PC-3 (cell line): Measurements from ENCODE around the gene SLIT1. TPM values are rescaled to one million over a fixed set of nuclear protein-coding genes. Genes with fewer than 3 reads are reported as not detected.

Experiments
- ATAC-seq: fragments of 200-7000 bp; cut with Tn5 transposase; 2 replicates; pipeline ENCODE4 v1.9.1; 2020; ENCODE audit warnings: mild to moderate bottlenecking, moderate library complexity
- BruUV-seq: library from RNA; stranded (reverse); fragments of 400-500 nt; replicated peaks from 2 replicates; lab custom pipeline; 2021; lab: Mats Ljungman, UMichigan
- CTCF ChIA-PET: fragments of 300-600 bp; sonication (Branson Sonifier 250); formaldehyde crosslinking; loops from one replicate; lab custom pipeline; 2022; ENCODE audit warnings: antibody characterized with exemption; lab: Charles Lee
- POLR2A ChIA-PET: fragments of 300-600 bp; sonication (Branson Sonifier 250); formaldehyde crosslinking; loops from one replicate; lab custom pipeline; 2022; ENCODE audit warnings: antibody characterized with exemption; ENCODE audit not compliant: unreplicated experiment; lab: Charles Lee
- DNase-seq: peaks from one replicate; pipeline ENCODE4 v3.0.0-alpha.2; 2015
- H2AFZ ChIP-seq: fragments of 300-600 bp; sonication (generic); 2 replicates; pipeline ENCODE4 v1.6.0; 2016; ENCODE audit warnings: antibody characterized with exemption, low read length
- H3F3A ChIP-seq: fragments of 300-600 bp; sonication (generic); one replicate; pipeline ENCODE4 v1.6.0; 2017; ENCODE audit warnings: antibody characterized with exemption, low read length, control low read depth, mild to moderate bottlenecking; ENCODE audit not compliant: unreplicated experiment
- H3K27ac ChIP-seq: fragments of 300-600 bp; sonication (generic); 2 replicates; pipeline ENCODE4 v1.5.1; 2016; ENCODE audit warnings: mild to moderate bottlenecking, low read length
- H3K27me3 ChIP-seq: fragments of 300-600 bp; sonication (generic); 2 replicates; pipeline ENCODE4 v1.6.1; 2016; ENCODE audit warnings: low read length, mixed read lengths
- H3K36me3 ChIP-seq: fragments of 300-600 bp; sonication (generic); 2 replicates; pipeline ENCODE4 v1.6.1; 2016; ENCODE audit warnings: low read depth, mixed run types, low read length, mixed read lengths
- H3K4me1 ChIP-seq: fragments of 300-600 bp; sonication (generic); 2 replicates; pipeline ENCODE4 v1.5.1; 2016; ENCODE audit warnings: low read length; ENCODE audit not compliant: insufficient read depth
- H3K4me2 ChIP-seq: fragments of 300-600 bp; sonication (generic); 2 replicates; pipeline ENCODE4 v1.6.0; 2016; ENCODE audit warnings: low read length
- H3K4me3 ChIP-seq: fragments of 300-600 bp; sonication (generic); 2 replicates; pipeline ENCODE4 v1.5.1; 2016; ENCODE audit warnings: mild to moderate bottlenecking, low read length, mixed read lengths
- H3K79me2 ChIP-seq: fragments of 300-600 bp; sonication (generic); 2 replicates; pipeline ENCODE4 v1.6.1; 2017; ENCODE audit warnings: low read length, mixed read lengths
- H3K9ac ChIP-seq: fragments of 300-600 bp; sonication (generic); 2 replicates; pipeline ENCODE4 v1.6.0; 2016; ENCODE audit warnings: mild to moderate bottlenecking, low read length
- H3K9me2 ChIP-seq: fragments of 300-600 bp; sonication (generic); replicated peaks from 2 replicates; pipeline ENCODE4 v1.6.1; 2016; ENCODE audit warnings: mixed run types, low read length, mixed read lengths
- H3K9me3 ChIP-seq: fragments of 300-600 bp; sonication (generic); 2 replicates; pipeline ENCODE4 v1.6.1; 2016; ENCODE audit warnings: low read length, mixed read lengths
- H4K20me1 ChIP-seq: fragments of 300-600 bp; sonication (generic); 2 replicates; pipeline ENCODE4 v1.6.1; 2016; ENCODE audit warnings: low read length, mixed read lengths
- CTCF ChIP-seq: fragments of 300-600 bp; sonication (generic); conservative IDR thresholded peaks from 2 replicates; pipeline ENCODE4 v1.5.1; 2017; ENCODE audit warnings: antibody characterized with exemption, low read depth, mild to moderate bottlenecking, low read length
- EZH2 ChIP-seq: fragments of 300-600 bp; sonication (generic); IDR thresholded peaks from one replicate; pipeline ENCODE4 v1.6.1; 2017; ENCODE audit warnings: antibody characterized with exemption, mild to moderate bottlenecking, low read length; ENCODE audit not compliant: unreplicated experiment
- EZH2phosphoT487 ChIP-seq: fragments of 300-600 bp; sonication (generic); IDR thresholded peaks from 2 replicates; pipeline ENCODE4 v1.6.1; 2018; ENCODE audit warnings: mild to moderate bottlenecking, antibody characterized with exemption, low read length, borderline replicate concordance
- intact Hi-C: fragments of 100-400 bp; cut with micrococcal nuclease; formaldehyde crosslinking; loops from 2 replicates; pipeline ENCODE4 v1.9.0; 2023
- total RNA-seq: library from RNA; depleted of rRNA; stranded (reverse); fragments of >200 nt; gene quantifications from 2 replicates; pipeline ENCODE4 v1.2.3, GENCODE V29; 2014

Gene SLIT1
- total RNA-seq, 1 experiment from 2014 or later, result not detected

- CTCF ChIA-PET, result no interaction called here
- intact Hi-C loops, result no loop called here
These were observed 21.8 kb downstream of the SLIT1 start for GRCh38 chr10:97163781-97164501.

GRCh38 chr10:97163181-97163580 is 22.6 kb downstream of the SLIT1 start:
- TF ChIP-seq EZH2phosphoT487 (no peak), CTCF (no peak), EZH2 (no peak)
- Histone ChIP-seq H3K27ac (no peak overlapping the region), H3K9ac (no peak overlapping the region), H3K4me3 (no peak overlapping the region), H3K27me3 (no peaks in the 10 kb centered on the region), H4K20me1 (no peaks in the 10 kb centered on the region), H2AFZ (no peak overlapping the region), H3F3A (no peaks in the 10 kb centered on the region), H3K36me3 (no peaks in the 10 kb centered on the region), H3K4me2 (no peak overlapping the region), H3K4me1 (no peaks in the 10 kb centered on the region), H3K9me2 (no peaks in the 10 kb centered on the region), H3K79me2 (no peaks in the 10 kb centered on the region), H3K9me3 (no peaks in the 10 kb centered on the region)
- BruUV-seq, result no TSS peak
- no peak for ATAC-seq
- DNase-seq, result no peak
- ChIA-PET POLR2A (no interaction called here), CTCF (no interaction called here)
- intact Hi-C loops, result no loop called here

More at GRCh38 chr10:97163781-97164501, 21.8 kb downstream of the SLIT1 start:
- no peaks in the 10 kb centered on the region for H3K4me1 ChIP-seq
- ATAC-seq, result no peak
- H2AFZ ChIP-seq, result no peak overlapping the region
- H3K27ac ChIP-seq, result no peak overlapping the region
- no peaks in the 10 kb centered on the region for H4K20me1 ChIP-seq
- no peaks in the 10 kb centered on the region for H3K9me2 ChIP-seq
- H3K36me3 ChIP-seq, result no peaks in the 10 kb centered on the region
- H3F3A ChIP-seq, result no peaks in the 10 kb centered on the region
- H3K4me2 ChIP-seq, result no peak overlapping the region
- no peak overlapping the region for H3K4me3 ChIP-seq
- H3K27me3 ChIP-seq, result no peaks in the 10 kb centered on the region
- no peaks in the 10 kb centered on the region for H3K9me3 ChIP-seq
- no peak for DNase-seq
- no peak overlapping the region for H3K9ac ChIP-seq
- H3K79me2 ChIP-seq, result no peaks in the 10 kb centered on the region
- POLR2A ChIA-PET, result no interaction called here
- no peak for TF ChIP-seq EZH2
- no peak for TF ChIP-seq EZH2phosphoT487
- TF ChIP-seq CTCF, result no peak
- BruUV-seq, result no TSS peak

GRCh38 chr10:97159646-97160305 is 26.0 kb downstream of the SLIT1 start:
- H3K9ac ChIP-seq, result no peak overlapping the region
- H3K36me3 ChIP-seq, result no peaks in the 10 kb centered on the region
- CTCF ChIA-PET, result no interaction called here
- H3K4me1 ChIP-seq, result no peaks in the 10 kb centered on the region
- ATAC-seq (no peak), DNase-seq (no peak)
- H3K27ac ChIP-seq, result no peak overlapping the region
- H3K27me3 ChIP-seq, result no peaks in the 10 kb centered on the region
- no peak for TF ChIP-seq EZH2
- no peak for TF ChIP-seq CTCF
- no peak for TF ChIP-seq EZH2phosphoT487
- H3K9me3 ChIP-seq, result no peaks in the 10 kb centered on the region
- H3K79me2 ChIP-seq, result no peaks in the 10 kb centered on the region
- H2AFZ ChIP-seq, result no peak overlapping the region
- H4K20me1 ChIP-seq, result no peaks in the 10 kb centered on the region
- H3K4me2 ChIP-seq, result no peak overlapping the region
- no peak overlapping the region for H3K4me3 ChIP-seq
- BruUV-seq, result no TSS peak
- no peaks in the 10 kb centered on the region for H3K9me2 ChIP-seq
- no peaks in the 10 kb centered on the region for H3F3A ChIP-seq
- intact Hi-C loops, result no loop called here
- POLR2A ChIA-PET, result no interaction called here
